GM20000 (cell line): Measurements from ENCODE around the gene MYO15A.

Source experiments
- DNase-seq: peaks from one replicate; pipeline ENCODE4 v3.0.0; 2012; ENCODE audit warnings: low spot score
- CTCF ChIP-seq: IDR thresholded peaks from 2 replicates; pipeline ENCODE4 v1.5.1; 2012; ENCODE audit warnings: mild to moderate bottlenecking, control low read depth; ENCODE audit errors: extremely low read depth, missing control alignments

The MYO15A gene

GRCh38 chr17:18186627-18186982 is 78.0 kb downstream of the MYO15A start:
- TF ChIP-seq CTCF = no peak

GRCh38 chr17:18187226-18187625 is 78.7 kb downstream of the MYO15A start:
- DNase-seq = no peak
- TF ChIP-seq CTCF = no peak

More at GRCh38 chr17:18186627-18186982, 78.0 kb downstream of the MYO15A start:
- DNase-seq = no peak

GRCh38 chr17:18187821-18188761 is 79.5 kb downstream of the MYO15A start:
- TF ChIP-seq CTCF = no peak
- DNase-seq = no peak

- TF ChIP-seq CTCF = no peak
- no peak for DNase-seq
These were observed 82.2 kb downstream of the MYO15A start for GRCh38 chr17:18190628-18191235.

GRCh38 chr17:18191236-18191667 is 82.7 kb downstream of the MYO15A start:
- TF ChIP-seq CTCF = no peak
- DNase-seq = no peak

- TF ChIP-seq CTCF = peak; percentile 23
- DNase-seq = no peak
These were observed 83.4 kb downstream of the MYO15A start for GRCh38 chr17:18191967-18192366.

GRCh38 chr17:18194394-18194793 is 85.8 kb downstream of the MYO15A start:
- no peak for DNase-seq
- TF ChIP-seq CTCF = no peak
